ENCODE results near the gene NCSTN.

Gene NCSTN

DNA sequence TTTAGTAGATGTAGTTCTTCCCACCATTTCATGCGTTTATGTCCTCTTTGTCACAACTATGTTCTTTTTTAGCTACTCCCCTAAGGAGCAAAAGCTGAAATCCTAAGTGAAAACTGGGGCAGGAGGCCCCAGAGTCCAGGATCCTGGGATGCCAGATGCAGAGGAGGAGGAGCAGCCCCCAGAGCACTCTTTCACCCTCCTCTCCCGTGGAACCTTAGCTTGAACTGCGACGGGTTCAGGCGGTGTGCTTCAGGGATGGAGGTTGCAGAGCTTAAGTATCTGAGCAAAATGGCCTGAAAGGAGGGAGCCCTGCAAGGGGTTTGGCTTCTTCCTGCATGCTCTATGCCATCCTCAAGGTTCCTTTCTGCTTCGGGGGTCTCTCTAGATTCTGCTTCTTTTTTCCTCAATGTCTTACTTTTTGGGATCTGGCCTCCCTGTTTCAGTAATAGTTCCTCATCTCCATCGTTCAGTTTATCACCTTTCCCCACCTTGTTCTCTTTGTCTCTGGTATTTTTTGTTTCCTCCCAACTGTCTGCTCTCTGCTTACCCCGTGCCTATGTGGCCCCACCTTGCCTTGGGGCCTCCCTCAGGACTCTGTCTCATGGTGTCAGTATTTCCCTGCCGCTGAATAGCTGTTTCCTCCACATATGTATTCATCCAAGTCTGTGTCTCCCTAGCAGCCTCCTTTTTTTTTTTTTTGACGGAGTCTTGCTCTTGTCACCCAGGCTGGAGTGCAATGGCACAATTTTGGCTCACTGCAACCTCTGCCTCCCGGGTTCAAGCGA is 21.0 kb downstream of the NCSTN start:
- H3K4me3 ChIP-seq (ENCODE audit: low read length): no peak overlapping the region
- TF ChIP-seq, protein P1, sequence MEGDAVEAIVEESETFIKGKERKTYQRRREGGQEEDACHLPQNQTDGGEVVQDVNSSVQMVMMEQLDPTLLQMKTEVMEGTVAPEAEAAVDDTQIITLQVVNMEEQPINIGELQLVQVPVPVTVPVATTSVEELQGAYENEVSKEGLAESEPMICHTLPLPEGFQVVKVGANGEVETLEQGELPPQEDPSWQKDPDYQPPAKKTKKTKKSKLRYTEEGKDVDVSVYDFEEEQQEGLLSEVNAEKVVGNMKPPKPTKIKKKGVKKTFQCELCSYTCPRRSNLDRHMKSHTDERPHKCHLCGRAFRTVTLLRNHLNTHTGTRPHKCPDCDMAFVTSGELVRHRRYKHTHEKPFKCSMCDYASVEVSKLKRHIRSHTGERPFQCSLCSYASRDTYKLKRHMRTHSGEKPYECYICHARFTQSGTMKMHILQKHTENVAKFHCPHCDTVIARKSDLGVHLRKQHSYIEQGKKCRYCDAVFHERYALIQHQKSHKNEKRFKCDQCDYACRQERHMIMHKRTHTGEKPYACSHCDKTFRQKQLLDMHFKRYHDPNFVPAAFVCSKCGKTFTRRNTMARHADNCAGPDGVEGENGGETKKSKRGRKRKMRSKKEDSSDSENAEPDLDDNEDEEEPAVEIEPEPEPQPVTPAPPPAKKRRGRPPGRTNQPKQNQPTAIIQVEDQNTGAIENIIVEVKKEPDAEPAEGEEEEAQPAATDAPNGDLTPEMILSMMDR (conservative IDR thresholded peaks at IDR 0.05; ENCODE audit: low read depth, low read length): no peak
- no peak for DNase-seq (ENCODE audit: low read depth)

DNA sequence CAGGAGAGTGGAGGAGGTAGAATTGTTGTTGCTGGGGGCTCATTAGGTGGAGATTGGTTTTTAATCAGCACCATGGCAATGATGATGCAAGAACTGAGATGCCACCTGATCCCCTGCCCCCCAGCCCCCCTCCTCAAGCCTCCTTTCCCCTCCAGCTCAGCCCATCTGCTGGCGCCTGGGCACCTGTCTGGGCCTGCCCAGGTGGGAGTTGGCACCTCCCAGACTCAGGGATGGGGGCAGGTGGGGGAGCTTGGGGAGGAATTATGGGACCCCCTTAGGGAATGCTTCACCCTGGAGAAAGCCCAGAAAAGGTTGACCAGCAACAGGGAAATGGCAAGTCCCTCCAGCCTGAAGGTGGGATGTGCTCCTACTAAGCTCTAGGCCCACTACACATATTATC is 22.1 kb downstream of the NCSTN start:
- no peak overlapping the region for H3K4me3 ChIP-seq (ENCODE audit: low read length)
- TF ChIP-seq, protein P1 (conservative IDR thresholded peaks at IDR 0.05; ENCODE audit: low read depth, low read length): no peak
- DNase-seq (ENCODE audit: low read depth): no peak

DNA sequence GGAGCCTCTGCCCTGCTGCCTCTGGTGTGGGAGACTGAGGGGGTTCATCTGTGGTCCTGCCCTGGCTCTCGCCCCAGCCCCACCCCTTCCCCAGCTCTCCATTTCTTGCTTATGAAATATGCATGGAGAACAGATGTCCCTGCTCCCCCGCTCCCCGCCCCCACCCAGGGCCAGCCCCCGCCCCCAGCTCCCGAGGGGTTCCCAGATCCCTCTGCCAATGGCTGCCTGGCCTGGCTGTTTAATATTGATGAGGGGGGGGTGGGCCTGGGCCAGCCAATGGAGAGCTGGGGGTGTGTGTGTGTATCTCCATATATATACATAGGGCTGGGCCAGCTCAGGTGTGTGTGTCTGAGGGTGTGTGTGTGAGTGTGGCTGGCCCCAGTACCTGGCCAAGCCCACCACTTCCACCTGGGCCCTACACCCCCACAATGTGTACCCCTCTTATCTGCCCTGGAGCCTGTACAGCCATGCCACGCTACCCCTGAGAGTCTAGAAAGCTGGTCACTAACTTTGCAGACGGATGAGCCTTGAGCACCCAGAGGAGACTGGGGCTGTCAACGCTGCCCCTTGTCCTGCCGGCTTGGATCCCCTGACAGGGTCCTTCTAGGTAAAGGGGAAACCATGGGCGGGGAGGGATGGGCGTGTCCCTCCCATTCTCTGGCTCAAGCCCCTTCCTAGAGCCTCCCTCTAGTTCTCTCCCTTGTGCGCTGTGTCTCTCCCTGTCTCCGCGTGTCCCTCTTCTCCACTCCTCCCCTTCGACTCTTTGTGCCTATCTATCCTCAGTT is 23.7 kb downstream of the NCSTN start, which contains the start of gene NHLH1:
Gene NHLH1 (plus strand): TSS at position 341 of the 785 bp plus-strand sequence. CDS start 3,661 bp downstream, outside the sequence.
- no peak within 1 kb of the TSS for H3K4me3 ChIP-seq (ENCODE audit: low read length)
- no peak for DNase-seq (ENCODE audit: low read depth)
- TF ChIP-seq, protein P1 (conservative IDR thresholded peaks at IDR 0.05; ENCODE audit: low read depth, low read length): no peak

DNA sequence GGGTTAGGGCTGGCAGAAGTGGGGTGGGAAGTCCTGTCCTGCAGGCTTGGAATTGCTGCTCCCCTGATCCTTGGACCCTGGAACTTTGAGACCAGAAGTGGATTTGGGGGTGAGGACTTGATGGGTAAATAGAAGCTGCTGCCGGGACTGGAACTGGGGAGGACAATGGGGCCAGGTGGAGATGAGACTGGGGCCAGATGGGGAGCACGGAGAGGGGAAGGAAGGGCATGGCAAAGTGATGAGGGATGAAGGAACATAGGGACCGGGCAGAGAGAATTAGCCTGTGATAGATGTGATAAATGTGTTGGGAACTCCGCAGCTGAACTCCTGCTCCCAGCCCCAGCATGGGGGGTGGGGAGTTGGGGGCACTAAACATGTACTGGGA is 24.3 kb downstream of the NCSTN start:
- DNase-seq (ENCODE audit: low read depth): no peak
- TF ChIP-seq, protein P1 (conservative IDR thresholded peaks at IDR 0.05; ENCODE audit: low read depth, low read length): no peak

DNA sequence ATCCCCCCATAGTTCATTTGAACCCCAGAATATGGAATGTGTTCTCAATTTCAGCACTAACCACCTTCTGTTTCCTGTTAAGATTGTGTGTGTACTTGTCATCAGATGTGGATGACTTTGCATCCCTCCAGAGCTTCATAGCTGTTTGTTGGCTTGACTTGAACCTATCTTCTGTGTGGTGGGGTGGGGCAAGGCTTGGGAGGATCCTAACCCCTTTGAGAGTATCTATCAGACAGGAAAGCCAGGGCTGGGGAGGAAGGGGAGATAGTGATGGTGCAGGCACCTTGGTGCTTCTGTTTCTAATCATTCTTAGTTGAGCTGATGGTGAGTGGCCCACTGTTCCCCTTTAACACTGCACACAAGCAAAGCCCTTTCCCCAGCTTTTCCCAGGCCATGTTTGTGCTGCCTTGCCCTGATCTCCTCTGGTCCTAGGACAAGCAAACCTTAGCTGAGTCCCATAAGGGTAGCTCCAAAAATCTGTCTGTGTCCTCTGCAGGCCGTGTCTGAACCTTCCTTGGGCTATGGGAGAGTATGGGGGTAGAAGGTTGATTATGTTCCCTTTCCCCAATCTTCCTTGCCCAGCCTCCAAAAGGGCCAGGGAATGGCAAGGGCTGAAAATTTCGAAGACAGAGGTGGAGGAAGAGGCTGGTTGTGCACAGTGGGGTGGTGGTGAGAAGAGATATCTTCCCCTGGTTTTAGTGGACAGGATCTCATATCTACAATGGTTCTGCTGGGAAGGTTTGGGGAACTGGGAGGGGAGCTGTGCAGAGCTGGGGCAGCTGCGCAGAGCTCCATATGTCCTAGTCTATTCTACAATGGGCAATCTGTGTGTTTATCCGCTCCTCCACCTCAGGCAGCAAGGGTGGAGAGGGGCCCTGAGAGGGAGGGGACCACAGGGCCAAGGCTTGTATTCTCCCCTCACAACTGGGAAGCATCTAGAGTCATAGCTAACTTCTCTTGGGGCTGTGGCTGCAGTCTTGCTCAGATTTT is 25.0 kb downstream of the NCSTN start:
- TF ChIP-seq, protein P1 (conservative IDR thresholded peaks at IDR 0.05; ENCODE audit: low read depth, low read length): no peak
- no peak overlapping the region for H3K4me3 ChIP-seq (ENCODE audit: low read length)
- no peak for DNase-seq (ENCODE audit: low read depth)

More for the DNA sequence above, 24.3 kb downstream of the NCSTN start:
- H3K4me3 ChIP-seq (ENCODE audit: low read length): no peak overlapping the region

DNA sequence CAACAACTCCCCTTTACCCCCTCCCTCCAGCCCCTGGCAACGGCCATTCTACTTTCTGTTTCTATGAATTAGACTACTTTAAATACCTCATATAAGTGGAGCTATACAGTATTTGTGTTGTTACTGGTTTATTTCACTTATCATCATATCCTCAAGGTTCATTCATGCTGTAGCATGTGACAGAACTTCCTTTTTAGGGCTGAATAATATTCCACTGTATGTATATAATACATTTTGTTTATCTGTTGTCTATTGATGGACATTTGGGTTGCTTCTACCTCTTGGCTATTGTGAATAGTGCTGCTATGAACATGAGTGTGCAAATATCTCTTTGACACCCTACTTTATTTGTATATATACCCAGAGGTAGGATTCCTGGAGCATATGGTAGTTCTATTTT is 25.9 kb downstream of the NCSTN start:
- DNase-seq (ENCODE audit: low read depth): no peak
- H3K4me3 ChIP-seq (ENCODE audit: low read length): no peak overlapping the region
- TF ChIP-seq, protein P1 (conservative IDR thresholded peaks at IDR 0.05; ENCODE audit: low read depth, low read length): no peak
